Gastrocnemius medialis (tissue), 4 donors: ENCODE data around the gene MESP2. TPM values are rescaled to one million over a fixed set of nuclear protein-coding genes. Genes with fewer than 3 reads are reported as not detected.
A peak's percentile ranks its signal among the peaks of the same experiment; 100 is the strongest.

Experiments
- ATAC-seq, 2 donors: fragments of 150-250 bp; one replicate each; pipeline ENCODE4 v1.9.1; 2016
- DNase-seq, 2 donors: peaks; one replicate each; pipeline ENCODE4 v3.0.0-alpha.2; 2019
- H3K27ac ChIP-seq, 4 donors: fragments of 200-600 bp; sonication (generic); 1 replicate in 1 of 4; 2 replicates in 3 of 4; pipeline ENCODE4 v1.5.1; 2016 to 2018; ENCODE audit warnings: mild to moderate bottlenecking in 2 of 4, moderate library complexity in 1 of 4
- H3K27me3 ChIP-seq, 3 donors: fragments of 200-600 bp; sonication (generic) in 2 of 3; 1 replicate in 1 of 3; 2 replicates in 2 of 3; pipeline versions ENCODE4 v1.5.1 to v1.6.0; 2016 to 2019; ENCODE audit warnings: mild to moderate bottlenecking in 1 of 3, moderate library complexity in 1 of 3
- H3K36me3 ChIP-seq, 2 donors: fragments of 200-600 bp; sonication (generic) in 1 of 2; one replicate each; pipeline ENCODE4 v1.5.1; 2017 to 2018
- H3K4me1 ChIP-seq, 2 donors: fragments of 200-600 bp; sonication (generic) in 1 of 2; one replicate each; pipeline ENCODE4 v1.5.1; 2016 to 2017; ENCODE audit warnings: mild to moderate bottlenecking in 2 of 2
- H3K4me3 ChIP-seq, 4 donors: fragments of 200-600 bp; sonication (generic) in 3 of 4; 1 replicate in 1 of 4; 2 replicates in 3 of 4; pipeline ENCODE4 v1.5.1; 2016 to 2019; ENCODE audit warnings: mild to moderate bottlenecking in 2 of 4
- H3K9me3 ChIP-seq, 3 donors: fragments of 200-600 bp; sonication (generic) in 2 of 3; 1 replicate in 1 of 3; 2 replicates in 2 of 3; pipeline ENCODE4 v1.5.1; 2016 to 2019
- CTCF ChIP-seq, 5 experiments: fragments of 450-650 bp in 3 of 5; fragments of 200-600 bp in 2 of 5; sonication (generic) in 2 of 5; IDR thresholded peaks in 4 of 5; conservative IDR thresholded peaks in 1 of 5; 1 replicate in 4 of 5; 2 replicates in 1 of 5; pipeline ENCODE4 v1.5.1; 2016 to 2019; ENCODE audit warnings: antibody characterized with exemption in 5 of 5, mild to moderate bottlenecking in 3 of 5, moderate library complexity in 3 of 5
- POLR2A ChIP-seq, 2 donors: fragments of 450-650 bp; IDR thresholded peaks; one replicate each; pipeline ENCODE4 v1.6.1; 2017; ENCODE audit warnings: antibody characterized with exemption in 2 of 2, mild to moderate bottlenecking in 2 of 2, moderate library complexity in 2 of 2
- in situ Hi-C, 4 donors: fragments of 200-750 bp; cut with MboI; loops; one replicate each; pipeline versions ENCODE4 v1.15.0 to v1.8.0; 2017; ENCODE audit warnings: low sequenced_read_pairs in 4 of 4
- intact Hi-C: fragments of 100-400 bp; cut with DNase I; formaldehyde crosslinking; loops from one replicate; pipeline ENCODE4 v1.15.1; 2023; ENCODE audit warnings: low total_unique reads
- total RNA-seq, 4 donors: library from RNA; depleted of rRNA; stranded (reverse); fragments of >200 nt; gene quantifications; one replicate each; pipeline versions ENCODE4 v1.1.0 to v1.2.3, GENCODE V29; 2016

MESP2 gene
- total RNA-seq, 4 donors from 2014 or later, result not detected

GRCh38 chr15:89758981-89759380 lies 17.2 kb upstream of the MESP2 start:
- Histone ChIP-seq H3K4me3 (no peak overlapping the region), H3K9me3 (no peaks in the 10 kb centered on the region), H3K4me1 (peaks cover 0 to 5% of the 10 kb centered on the region in 2 donors), H3K36me3 (no peaks in the 10 kb centered on the region), H3K27me3 (no peaks in the 10 kb centered on the region), H3K27ac (no peak overlapping the region)
- in situ Hi-C loops (loop anchor here (5.0 to 25.0 kb wide), 3 partner anchors 118 to 328 kb away; no protein-coding TSS in a partner anchor), intact Hi-C loops (no loop called here)
- DNase-seq (no peak), ATAC-seq (no peak)
- no peak for TF ChIP-seq CTCF (IDR thresholded peaks at IDR 0.05 in 4 of 5, conservative IDR thresholded peaks at IDR 0.05 in 1 of 5)
- TF ChIP-seq POLR2A (IDR thresholded peaks at IDR 0.05), result no peak

GRCh38 chr15:89759835-89760234 lies 16.3 kb upstream of the MESP2 start:
- ATAC-seq, result no peak
- intact Hi-C loops, result loop anchor here (1.0 to 10.0 kb wide), 3 partner anchors 115 to 465 kb away; no protein-coding TSS in a partner anchor
- DNase-seq, result no peak
- TF ChIP-seq CTCF (IDR thresholded peaks at IDR 0.05 in 4 of 5, conservative IDR thresholded peaks at IDR 0.05 in 1 of 5) (no peak), POLR2A (IDR thresholded peaks at IDR 0.05) (no peak)
- H3K27ac ChIP-seq, result no peak overlapping the region
- no peaks in the 10 kb centered on the region for H3K36me3 ChIP-seq
- no peaks in the 10 kb centered on the region for H3K27me3 ChIP-seq
- peaks cover 0 to 10% of the 10 kb centered on the region in 2 donors for H3K4me1 ChIP-seq
- in situ Hi-C loops, result loop anchor here (5.0 to 25.0 kb wide), 4 partner anchors 112 to 327 kb away; no protein-coding TSS in a partner anchor
- H3K4me3 ChIP-seq, result no peak overlapping the region
- no peaks in the 10 kb centered on the region for H3K9me3 ChIP-seq

- in situ Hi-C loops, result loop anchor here (5.0 to 25.0 kb wide), 3 partner anchors 112 to 327 kb away; no protein-coding TSS in a partner anchor
- H3K27ac ChIP-seq, result no peak overlapping the region
- no peaks in the 10 kb centered on the region for H3K9me3 ChIP-seq
- DNase-seq (peak; percentile 42 to 68), ATAC-seq (peak; percentile 85 to 93)
- no peaks in the 10 kb centered on the region for H3K27me3 ChIP-seq
- intact Hi-C loops, result loop anchor here (1.0 to 10.0 kb wide), 3 partner anchors 115 to 464 kb away; no protein-coding TSS in a partner anchor
- H3K36me3 ChIP-seq, result no peaks in the 10 kb centered on the region
- peaks cover 0 to 10% of the 10 kb centered on the region in 2 donors for H3K4me1 ChIP-seq
- no peak overlapping the region for H3K4me3 ChIP-seq
- no peak for TF ChIP-seq POLR2A (IDR thresholded peaks at IDR 0.05)
- TF ChIP-seq CTCF (IDR thresholded peaks at IDR 0.05 in 4 of 5, conservative IDR thresholded peaks at IDR 0.05 in 1 of 5), result peak; percentile 81 to 97 (median 93)
Measured at GRCh38 chr15:89760303-89761008, 15.7 kb upstream of the MESP2 start.

GRCh38 chr15:89761009-89761831 lies 14.9 kb upstream of the MESP2 start:
- Histone ChIP-seq H3K27ac (no peak overlapping the region), H3K9me3 (no peaks in the 10 kb centered on the region), H3K36me3 (no peaks in the 10 kb centered on the region), H3K4me1 (peaks cover 2 to 10% of the 10 kb centered on the region in 2 donors), H3K4me3 (no peak overlapping the region), H3K27me3 (no peaks in the 10 kb centered on the region)
- intact Hi-C loops, result loop anchor here (5.0 to 10.0 kb wide), 2 partner anchors 311 to 464 kb away; no protein-coding TSS in a partner anchor
- TF ChIP-seq CTCF (IDR thresholded peaks at IDR 0.05 in 4 of 5, conservative IDR thresholded peaks at IDR 0.05 in 1 of 5) (peak in 1 of 5 experiments; percentile 6), POLR2A (IDR thresholded peaks at IDR 0.05) (no peak)
- in situ Hi-C loops, result loop anchor here (5.0 to 25.0 kb wide), 3 partner anchors 111 to 326 kb away; no protein-coding TSS in a partner anchor
- DNase-seq (no peak), ATAC-seq (peak; percentile 13 to 25)
